Ishikawa (cell line): ENCODE measurements around the gene SMYD3.

Experiments
- CEBPB ChIP-seq: IDR thresholded peaks from 2 replicates; pipeline ENCODE4 v1.6.1; 2012
- CREB1 ChIP-seq: IDR thresholded peaks from 2 replicates; pipeline ENCODE4 v1.6.1; 2012; ENCODE audit warnings: low read depth
- EGR1 ChIP-seq: IDR thresholded peaks from 2 replicates; pipeline ENCODE4 v1.6.1; 2012
- EP300 ChIP-seq: IDR thresholded peaks from 2 replicates; pipeline ENCODE4 v1.6.1; 2012; ENCODE audit warnings: borderline replicate concordance
- FOXM1 ChIP-seq: IDR thresholded peaks from 2 replicates; pipeline ENCODE4 v1.6.1; 2012; ENCODE audit warnings: low read depth, borderline replicate concordance
- MAX ChIP-seq: IDR thresholded peaks from 2 replicates; pipeline ENCODE4 v1.6.1; 2012
- NFIC ChIP-seq: IDR thresholded peaks from 2 replicates; pipeline ENCODE4 v1.6.1; 2012
- RAD21 ChIP-seq: IDR thresholded peaks from 2 replicates; pipeline ENCODE4 v1.6.1; 2012; ENCODE audit warnings: low read depth
- TAF1 ChIP-seq: IDR thresholded peaks from 2 replicates; pipeline ENCODE4 v1.6.1; 2012; ENCODE audit warnings: low read depth, mild to moderate bottlenecking
- TCF12 ChIP-seq: IDR thresholded peaks from 2 replicates; pipeline ENCODE4 v1.6.1; 2012; ENCODE audit warnings: low read depth
- TEAD4 ChIP-seq: IDR thresholded peaks from 2 replicates; pipeline ENCODE4 v1.6.1; 2012
- USF1 ChIP-seq: IDR thresholded peaks from 2 replicates; pipeline ENCODE4 v1.6.1; 2012
- YY1 ChIP-seq: IDR thresholded peaks from 2 replicates; pipeline ENCODE4 v1.6.1; 2012; ENCODE audit warnings: low read depth
- ZBTB7A ChIP-seq: IDR thresholded peaks from 2 replicates; pipeline ENCODE4 v1.6.1; 2012; ENCODE audit warnings: low read depth
- TF ChIP-seq, protein P1 (sequence below): IDR thresholded peaks from 2 replicates; pipeline ENCODE4 v1.6.1; 2012; ENCODE audit warnings: low read depth, mild to moderate bottlenecking

The SMYD3 gene

GRCh38 chr1:245810789-245811337 lies 696.2 kb downstream of the SMYD3 start:
- TF ChIP-seq MAX (no peak), RAD21 (no peak)

DNA sequence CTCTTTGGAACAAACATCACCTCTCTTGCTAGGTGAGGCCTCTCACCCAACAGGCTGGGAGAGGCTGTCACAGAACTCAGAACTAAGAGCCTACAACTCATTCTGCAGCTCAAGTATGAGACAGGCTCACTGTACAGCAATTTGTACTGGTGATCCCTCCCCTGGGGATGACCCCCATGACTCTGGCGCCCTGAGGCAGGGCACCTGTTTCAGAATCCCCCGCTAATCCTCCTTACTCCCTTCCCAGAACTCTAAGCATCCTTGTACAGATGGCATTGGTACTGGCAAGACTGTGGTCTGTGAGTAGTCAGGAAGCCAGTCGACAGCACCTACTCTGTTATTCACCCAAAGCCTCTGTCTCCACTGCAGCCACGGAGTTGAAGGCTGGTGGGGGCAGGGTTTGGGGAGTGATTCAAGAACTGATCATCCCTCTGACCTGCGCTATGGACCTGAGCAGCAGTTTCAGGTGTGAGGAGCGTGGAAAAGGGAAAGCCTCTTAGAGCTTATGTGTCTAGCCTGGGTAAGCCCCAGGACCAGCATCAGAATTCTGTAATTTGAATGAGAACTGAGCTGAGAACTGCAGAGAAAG lies 696.8 kb downstream of the SMYD3 start:
- TF ChIP-seq USF1: no peak
- TF ChIP-seq CREB1: no peak
- TF ChIP-seq TCF12: no peak
- TF ChIP-seq RAD21: no peak
- TF ChIP-seq, protein P1, sequence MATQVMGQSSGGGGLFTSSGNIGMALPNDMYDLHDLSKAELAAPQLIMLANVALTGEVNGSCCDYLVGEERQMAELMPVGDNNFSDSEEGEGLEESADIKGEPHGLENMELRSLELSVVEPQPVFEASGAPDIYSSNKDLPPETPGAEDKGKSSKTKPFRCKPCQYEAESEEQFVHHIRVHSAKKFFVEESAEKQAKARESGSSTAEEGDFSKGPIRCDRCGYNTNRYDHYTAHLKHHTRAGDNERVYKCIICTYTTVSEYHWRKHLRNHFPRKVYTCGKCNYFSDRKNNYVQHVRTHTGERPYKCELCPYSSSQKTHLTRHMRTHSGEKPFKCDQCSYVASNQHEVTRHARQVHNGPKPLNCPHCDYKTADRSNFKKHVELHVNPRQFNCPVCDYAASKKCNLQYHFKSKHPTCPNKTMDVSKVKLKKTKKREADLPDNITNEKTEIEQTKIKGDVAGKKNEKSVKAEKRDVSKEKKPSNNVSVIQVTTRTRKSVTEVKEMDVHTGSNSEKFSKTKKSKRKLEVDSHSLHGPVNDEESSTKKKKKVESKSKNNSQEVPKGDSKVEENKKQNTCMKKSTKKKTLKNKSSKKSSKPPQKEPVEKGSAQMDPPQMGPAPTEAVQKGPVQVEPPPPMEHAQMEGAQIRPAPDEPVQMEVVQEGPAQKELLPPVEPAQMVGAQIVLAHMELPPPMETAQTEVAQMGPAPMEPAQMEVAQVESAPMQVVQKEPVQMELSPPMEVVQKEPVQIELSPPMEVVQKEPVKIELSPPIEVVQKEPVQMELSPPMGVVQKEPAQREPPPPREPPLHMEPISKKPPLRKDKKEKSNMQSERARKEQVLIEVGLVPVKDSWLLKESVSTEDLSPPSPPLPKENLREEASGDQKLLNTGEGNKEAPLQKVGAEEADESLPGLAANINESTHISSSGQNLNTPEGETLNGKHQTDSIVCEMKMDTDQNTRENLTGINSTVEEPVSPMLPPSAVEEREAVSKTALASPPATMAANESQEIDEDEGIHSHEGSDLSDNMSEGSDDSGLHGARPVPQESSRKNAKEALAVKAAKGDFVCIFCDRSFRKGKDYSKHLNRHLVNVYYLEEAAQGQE: no peak
- TF ChIP-seq FOXM1: no peak
- no peak for TF ChIP-seq EP300
- TF ChIP-seq CEBPB: no peak
- no peak for TF ChIP-seq YY1
- TF ChIP-seq TAF1: no peak
- no peak for TF ChIP-seq MAX
- no peak for TF ChIP-seq ZBTB7A
- TF ChIP-seq TEAD4: no peak
- TF ChIP-seq NFIC: no peak

DNA sequence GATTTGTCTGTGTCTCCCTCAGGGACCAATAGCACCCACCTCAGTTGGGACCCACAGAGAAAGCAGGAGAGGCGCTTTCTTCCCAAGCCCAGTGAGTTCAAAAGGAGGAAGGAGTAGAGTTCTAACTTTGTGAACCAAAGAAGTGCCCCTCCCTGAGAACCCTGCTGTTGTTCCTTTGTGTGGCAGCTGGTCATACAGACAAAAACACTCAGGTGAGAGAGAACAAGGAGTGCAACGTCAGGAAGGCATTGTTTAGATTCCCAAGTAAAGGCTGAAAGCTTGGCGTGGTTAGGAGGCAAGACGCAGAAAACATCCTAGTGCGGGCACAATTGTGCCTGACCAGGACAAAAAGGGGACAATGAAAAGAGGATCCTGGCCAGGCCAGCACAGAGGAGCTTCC lies 697.7 kb downstream of the SMYD3 start:
- TF ChIP-seq CREB1 (no peak), FOXM1 (no peak), MAX (no peak), YY1 (no peak), EGR1 (no peak), NFIC (no peak), RAD21 (no peak), TEAD4 (no peak), ZBTB7A (no peak)
- TF ChIP-seq, protein P1: no peak

DNA sequence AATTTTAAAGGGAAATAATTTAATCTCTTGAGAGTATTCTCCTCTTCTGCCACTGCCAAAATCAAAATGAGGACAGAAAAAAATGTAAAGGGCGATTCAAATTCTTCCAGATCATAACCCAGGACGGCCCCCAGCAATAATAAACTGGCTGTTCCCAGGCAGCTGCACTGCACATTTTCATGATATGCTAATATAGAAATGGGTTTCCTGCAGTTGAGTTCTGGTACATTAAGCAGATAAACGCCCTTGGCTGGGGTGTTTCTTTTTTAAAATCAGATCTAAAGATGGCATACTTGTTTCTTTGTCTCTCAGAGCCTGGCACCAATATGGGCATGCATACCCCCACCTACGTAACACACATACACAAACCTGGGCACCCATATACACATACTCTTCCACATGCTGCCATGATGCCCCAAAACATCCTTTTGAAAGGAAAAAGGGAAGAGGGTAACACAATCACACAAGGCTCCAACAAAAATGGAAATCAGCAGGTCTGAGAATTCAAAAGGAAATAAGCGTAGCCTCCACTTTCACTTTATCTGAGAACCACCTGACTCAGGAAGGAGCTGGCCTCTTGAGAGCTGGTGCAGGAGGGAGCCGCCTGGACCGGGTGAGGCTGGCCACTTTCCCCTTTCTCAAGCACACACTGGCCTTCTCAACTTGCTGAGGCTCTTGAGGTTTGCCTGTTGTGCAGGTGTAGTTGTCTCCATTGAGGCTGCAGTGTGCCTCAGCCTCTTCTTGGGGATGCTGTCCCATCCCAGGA lies 698.9 kb downstream of the SMYD3 start:
- TF ChIP-seq EP300 (no peak), USF1 (no peak), MAX (no peak), TCF12 (no peak), RAD21 (no peak), NFIC (no peak), TAF1 (no peak), CREB1 (no peak), FOXM1 (no peak), YY1 (no peak)

- TF ChIP-seq TCF12 (no peak), TEAD4 (no peak), YY1 (no peak)
These were observed 699.8 kb downstream of the SMYD3 start for GRCh38 chr1:245807306-245807705.

DNA sequence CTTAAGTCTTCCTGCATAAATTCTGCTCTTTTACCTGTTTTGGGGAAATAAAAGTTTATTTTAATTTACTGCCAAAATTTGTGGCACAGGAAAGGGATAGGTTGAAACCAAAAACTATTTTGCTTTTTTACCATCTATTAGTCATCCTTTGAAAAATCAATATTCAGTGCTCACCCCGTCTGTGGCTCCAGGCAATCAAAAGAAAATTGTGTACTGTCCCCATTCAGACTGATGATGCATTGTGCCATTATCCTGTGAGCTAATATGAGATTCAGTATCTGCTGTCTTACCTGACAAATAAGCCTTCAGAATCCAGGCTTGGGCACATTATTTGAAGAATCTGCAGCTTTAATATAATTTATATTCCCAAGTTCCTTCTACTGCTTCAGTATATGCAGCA lies 701.5 kb downstream of the SMYD3 start:
- no peak for TF ChIP-seq RAD21
- no peak for TF ChIP-seq USF1
- no peak for TF ChIP-seq EGR1
- TF ChIP-seq TCF12: no peak
- TF ChIP-seq CREB1: no peak
- TF ChIP-seq YY1: no peak
- TF ChIP-seq, protein P1: no peak
- no peak for TF ChIP-seq EP300
- no peak for TF ChIP-seq FOXM1
- TF ChIP-seq NFIC: no peak
- TF ChIP-seq ZBTB7A: no peak
- no peak for TF ChIP-seq TEAD4
- TF ChIP-seq MAX: no peak
- no peak for TF ChIP-seq CEBPB
- no peak for TF ChIP-seq TAF1
